ENCODE data around the gene CMIP.
A peak's percentile ranks its signal among the peaks of the same experiment; 100 is the strongest.
"Not testable (repeated sequence)": the region's sequence is repeated elsewhere in the genome, so short reads cannot be mapped to it uniquely, and the experiment has no call there.

The CMIP gene

DNA sequence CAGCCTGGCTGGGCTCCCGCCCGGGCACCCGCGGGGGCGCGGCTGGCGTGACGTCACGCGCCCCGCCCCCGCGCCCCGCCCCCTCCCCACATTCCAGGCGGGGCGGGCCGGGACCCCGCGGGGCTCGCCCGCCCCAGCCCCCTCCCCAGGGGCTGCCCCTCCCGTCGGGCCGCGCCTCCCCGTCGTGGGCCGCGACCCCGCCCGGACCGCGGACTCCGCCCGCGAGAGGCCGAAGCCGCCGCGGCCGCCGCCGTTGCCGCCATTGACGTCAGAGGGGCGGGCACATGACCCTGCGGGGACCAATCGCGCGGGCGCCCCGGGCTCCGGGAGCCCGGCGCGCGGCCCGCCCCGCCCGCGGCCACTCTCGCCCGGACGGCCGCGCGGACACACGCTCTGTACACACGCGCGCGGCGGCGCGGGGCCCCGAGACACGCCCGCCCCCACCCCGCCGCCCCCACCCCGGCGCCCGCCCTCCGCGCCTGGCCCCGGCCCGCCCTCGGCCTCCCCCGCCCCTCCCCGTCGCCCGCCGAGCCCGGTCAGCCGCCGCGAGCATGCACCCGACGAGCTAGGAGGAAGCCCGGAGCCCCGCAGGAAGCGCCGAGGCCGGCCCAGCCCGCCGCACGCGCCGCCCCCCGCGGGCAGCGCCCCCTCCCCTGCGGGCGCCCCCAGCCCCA lies at the start of gene CMIP:
Gene CMIP, plus strand, starts transcription at position 361 of the 674 bp plus-strand sequence.
- peak; percentile 27 for DNase-seq

DNA sequence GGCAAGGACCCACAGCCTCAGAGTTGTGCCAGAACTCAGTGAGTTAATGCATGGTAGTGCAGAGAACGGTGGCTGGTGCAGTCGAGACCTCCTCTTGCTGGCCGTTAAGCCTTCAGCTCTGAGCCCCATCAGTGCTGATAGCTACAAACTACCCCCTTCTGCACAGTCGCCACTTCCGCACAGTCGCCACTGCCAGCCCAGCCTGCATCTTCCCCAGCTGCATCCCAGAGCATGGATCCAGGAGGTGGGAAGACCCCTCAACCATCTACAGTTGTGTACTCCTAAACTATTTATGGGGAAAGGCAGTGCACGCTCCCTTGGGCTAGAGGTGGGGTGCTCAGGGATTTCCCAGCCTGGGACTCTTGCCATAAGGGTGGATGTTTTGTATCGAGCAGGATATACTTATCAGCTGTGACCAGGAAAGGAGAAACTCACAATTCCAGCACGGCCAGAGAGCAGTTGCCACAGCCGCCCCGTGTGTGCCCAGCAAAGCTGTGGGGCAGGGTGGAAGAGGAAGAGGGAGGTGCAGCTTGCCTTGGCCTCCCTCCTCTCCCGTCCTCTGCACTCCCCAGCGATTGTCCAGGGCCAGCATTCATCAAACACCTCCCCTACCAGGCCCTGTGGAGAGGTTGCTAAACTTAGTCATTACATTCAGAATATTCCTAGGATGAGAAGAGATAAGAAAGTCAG lies 49.5 kb upstream of the CMIP start:
- DNase-seq: no peak

- DNase-seq: no peak
These were observed 47.3 kb upstream of the CMIP start for GRCh38 chr16:81397058-81397878.

DNA sequence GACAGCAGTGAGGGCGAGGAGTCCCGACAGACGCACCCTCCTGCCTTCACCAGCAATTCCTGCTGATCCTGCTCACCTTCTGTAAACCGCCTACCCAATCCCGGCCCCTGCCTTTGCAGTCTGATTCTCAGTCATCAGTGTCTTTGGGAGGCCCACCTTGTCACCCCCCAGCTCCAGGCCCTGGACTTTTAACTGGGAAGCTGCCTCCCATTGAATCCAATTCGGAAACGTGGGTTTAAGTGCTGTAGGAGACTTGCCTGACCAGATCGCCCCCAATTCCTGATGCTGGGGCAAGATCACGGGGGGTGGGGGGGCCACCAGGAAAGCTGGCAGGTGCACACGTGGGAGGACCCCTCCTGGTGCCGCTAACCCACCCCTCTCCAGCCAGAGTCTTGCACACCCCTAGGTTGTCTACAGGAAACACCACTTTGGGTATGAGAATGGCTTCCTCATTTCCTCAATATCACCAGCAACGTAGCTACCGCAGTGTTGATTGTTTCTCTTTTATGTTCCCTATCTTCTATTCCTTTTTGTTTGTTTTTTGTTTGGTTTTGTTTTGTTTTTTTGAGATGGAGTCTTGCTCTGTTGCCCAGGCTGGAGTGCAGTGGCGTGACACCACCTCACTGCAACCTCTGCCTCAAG lies 46.6 kb upstream of the CMIP start:
- DNase-seq: no peak

- no peak for DNase-seq
These were observed 44.7 kb upstream of the CMIP start for GRCh38 chr16:81399909-81400308.

GRCh38 chr16:81401035-81401950 lies 43.3 kb upstream of the CMIP start:
- no peak for DNase-seq

DNA sequence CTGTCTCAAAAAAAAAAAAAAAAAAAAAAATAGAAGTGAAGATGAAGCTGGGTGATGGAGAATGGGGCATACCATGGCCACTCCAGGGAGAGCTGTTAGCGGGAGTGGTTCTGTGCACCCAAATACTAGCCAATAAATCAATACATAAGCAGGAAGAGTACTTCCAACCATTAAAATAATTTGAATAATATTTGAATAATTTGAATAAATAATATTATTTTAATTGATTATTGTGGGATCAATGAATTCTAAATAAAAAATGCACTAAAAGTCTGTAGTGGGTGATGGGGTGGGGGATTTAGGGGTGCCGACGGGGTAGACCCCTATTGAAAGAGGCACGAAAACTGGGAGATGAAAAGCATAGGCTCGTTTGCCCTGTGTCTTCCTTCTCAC lies 41.4 kb upstream of the CMIP start:
- no peak for DNase-seq

DNA sequence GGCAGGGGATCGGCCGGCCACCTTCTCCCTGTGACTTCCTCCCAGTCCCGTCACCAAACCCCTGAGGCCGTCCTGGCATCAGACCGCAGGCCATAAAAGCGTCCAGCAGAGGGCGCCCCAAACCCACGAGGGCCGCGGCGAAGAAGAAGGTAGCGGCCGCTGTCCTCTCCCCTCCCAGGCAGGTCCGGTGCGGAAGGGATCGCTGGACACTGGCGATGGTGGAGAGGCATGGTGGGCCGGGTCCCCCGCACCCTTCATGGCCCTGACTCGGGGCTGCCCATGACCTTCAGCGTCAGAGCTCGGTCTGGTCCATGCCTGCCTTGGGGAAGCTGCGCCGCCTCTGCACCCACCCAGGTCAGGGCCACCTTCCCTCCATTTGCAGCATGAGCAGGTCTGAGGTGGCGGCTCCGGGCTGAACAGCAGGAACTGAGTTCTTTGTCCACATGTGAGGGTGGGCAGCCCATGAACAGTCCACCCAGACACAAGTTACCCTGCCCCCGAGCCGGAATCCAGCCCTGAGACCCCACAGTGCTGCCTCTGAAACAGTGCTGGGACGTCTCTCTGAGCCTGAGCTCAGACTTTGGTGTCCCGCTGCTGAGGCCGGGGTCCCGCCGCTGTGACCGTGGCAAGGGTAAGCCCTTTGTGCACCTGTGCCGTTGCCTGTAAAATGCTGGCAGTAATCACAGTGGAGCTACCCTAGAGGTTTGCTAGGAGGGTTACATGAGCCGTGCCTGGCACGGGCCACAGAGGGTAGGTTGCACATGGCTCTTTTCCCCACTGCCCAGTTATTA lies 40.8 kb upstream of the CMIP start:
- peak; percentile 61 for DNase-seq

DNA sequence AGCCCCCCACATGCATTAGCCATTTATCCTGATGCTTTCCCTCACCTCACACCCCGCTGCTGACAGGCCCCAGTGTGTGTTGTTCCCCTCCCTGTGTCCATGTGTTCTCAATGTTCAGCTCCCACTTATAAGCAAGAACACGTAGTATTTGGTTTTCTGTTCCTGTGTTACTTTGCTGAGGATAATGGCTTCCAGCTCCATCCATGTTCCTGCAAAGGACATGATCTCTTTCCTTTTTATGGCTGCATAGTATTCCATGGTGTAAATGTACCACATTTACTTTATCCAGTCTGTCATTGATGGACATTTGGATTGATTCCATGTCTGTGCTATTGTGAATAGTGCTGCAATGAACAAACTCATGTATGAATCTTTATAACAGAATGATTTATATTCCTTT lies 39.6 kb upstream of the CMIP start:
- not testable (repeated sequence) for DNase-seq

GRCh38 chr16:81405702-81406113 lies 38.9 kb upstream of the CMIP start:
- DNase-seq: no peak

DNA sequence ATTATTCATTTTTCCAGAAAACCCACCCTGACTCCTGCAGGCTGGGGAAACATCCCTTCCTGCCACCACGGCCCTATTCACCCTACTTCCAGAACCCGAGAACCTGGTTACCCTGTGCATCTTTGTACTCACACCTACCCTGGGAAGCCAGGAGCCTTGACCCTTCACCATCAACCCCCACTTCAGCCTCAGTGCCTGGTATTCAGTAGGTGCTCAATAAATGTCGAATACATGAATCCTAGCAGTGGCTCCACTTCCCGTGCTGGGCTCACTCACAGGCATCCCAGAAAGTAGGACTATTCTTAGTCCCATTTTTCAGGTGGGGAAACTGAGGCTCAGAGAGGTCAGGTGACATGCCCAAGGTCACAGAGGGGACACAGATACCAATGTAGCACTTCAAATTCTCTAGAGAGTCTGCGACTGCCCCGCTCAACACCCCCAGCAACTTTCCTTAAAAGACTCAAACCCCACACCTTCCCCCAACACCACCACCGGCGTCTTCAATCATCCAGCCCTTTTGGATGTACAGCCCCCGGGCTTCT lies 36.1 kb upstream of the CMIP start:
- no peak for DNase-seq

DNA sequence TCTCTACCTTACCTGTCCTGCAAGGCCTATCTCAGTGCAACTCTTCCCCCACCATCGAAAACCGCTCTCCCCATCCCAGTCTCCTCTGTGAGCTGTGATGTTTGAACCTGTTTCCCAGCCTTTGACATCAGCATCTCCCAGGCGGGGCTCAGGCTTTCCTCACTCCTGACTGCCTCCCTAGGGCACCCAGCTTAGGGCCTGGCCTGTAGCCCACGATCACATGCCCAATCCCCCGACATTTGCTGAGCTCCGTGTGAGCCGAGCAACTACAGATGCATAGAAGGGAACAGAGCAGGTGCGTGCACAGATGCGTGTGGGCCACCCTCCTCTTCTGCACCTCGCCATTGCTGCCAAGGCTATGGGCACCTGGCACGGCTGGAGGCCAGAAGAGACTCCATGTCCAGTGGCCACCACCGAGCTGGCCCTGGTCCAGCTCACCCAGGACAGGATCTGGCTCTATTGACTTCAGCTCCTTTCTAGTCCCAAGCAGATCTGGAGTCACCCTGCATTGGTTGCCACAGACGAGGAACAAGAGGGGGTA lies 35.5 kb upstream of the CMIP start:
- DNase-seq: no peak

GRCh38 chr16:81410643-81411293 lies 33.8 kb upstream of the CMIP start:
- no peak for DNase-seq

GRCh38 chr16:81413245-81413990 lies 31.2 kb upstream of the CMIP start:
- DNase-seq: no peak

GRCh38 chr16:81415751-81416150 lies 28.9 kb upstream of the CMIP start:
- DNase-seq: peak; percentile 1

- DNase-seq: no peak
These were observed 27.9 kb upstream of the CMIP start for GRCh38 chr16:81416749-81417148.

- no peak for DNase-seq
These were observed 27.4 kb upstream of the CMIP start for GRCh38 chr16:81417210-81417609.

DNA sequence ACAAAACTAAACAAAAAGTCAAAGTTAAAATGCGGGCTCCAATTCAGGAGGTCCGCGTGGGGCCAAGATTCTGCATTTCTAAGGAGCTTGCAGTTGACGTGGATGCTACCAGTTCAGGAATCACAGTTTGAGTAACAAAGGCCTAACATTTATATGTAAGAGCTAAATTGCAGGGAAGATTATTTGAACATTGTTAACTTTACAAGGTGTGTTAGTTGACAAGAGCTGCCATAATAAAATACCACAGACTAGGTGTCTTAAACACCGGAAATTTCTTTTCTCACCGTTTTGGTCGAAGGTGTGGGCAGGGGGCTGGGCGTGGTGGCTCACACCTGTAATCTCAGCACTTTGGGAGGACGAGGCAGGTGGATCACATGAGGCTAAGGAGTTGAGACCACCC lies 24.8 kb upstream of the CMIP start:
- no peak for DNase-seq

GRCh38 chr16:81421126-81421525 lies 23.5 kb upstream of the CMIP start:
- DNase-seq: peak; percentile 59
